HG03439 (cell line): ENCODE data around the gene PDK2.
"Not testable (repeated sequence)": the region's sequence is repeated elsewhere in the genome, so short reads cannot be mapped to it uniquely, and the experiment has no call there.

Source experiments
- ATAC-seq: cut with Tn5 transposase; IDR thresholded peaks from one replicate; pipeline ENCODE4 v1.9.1; 2021; ENCODE audit warnings: mild to moderate bottlenecking, moderate library complexity; ENCODE audit not compliant: unreplicated experiment

Gene PDK2

DNA sequence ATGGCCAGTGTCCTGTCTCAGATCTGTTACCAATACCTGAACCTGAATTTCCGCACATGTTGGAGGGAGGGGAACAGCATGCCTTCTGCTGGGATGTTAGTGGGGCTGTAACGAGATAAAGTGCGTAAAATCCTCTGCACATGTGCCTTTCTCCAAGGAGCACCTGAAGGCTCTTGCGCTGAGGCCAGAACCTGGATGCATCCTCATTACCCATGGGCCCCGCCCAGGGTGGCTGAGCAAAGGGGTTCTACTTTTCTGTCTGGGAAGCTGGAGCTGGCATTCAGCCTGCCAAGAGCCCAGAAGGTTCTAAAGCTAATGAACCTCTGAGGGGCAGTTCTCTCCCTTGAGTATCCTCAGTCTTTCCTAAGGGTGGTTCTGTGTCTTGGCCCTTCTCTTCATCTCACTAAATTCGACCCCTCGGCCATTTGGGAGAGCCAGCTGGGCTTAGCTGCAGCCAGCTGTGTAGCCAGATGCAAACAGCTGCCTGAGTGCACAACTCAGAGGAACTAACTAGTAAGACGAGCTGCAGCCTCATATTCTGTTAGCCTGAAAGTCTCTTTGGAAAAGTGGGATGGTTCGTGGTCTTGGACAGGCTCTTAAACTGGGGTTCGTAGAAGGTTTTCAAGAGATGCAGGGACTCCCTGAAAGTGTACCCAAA is 36.7 kb upstream of the PDK2 start:
- no peak for ATAC-seq

GRCh38 chr17:50059256-50059655 is 35.9 kb upstream of the PDK2 start:
- no peak for ATAC-seq

DNA sequence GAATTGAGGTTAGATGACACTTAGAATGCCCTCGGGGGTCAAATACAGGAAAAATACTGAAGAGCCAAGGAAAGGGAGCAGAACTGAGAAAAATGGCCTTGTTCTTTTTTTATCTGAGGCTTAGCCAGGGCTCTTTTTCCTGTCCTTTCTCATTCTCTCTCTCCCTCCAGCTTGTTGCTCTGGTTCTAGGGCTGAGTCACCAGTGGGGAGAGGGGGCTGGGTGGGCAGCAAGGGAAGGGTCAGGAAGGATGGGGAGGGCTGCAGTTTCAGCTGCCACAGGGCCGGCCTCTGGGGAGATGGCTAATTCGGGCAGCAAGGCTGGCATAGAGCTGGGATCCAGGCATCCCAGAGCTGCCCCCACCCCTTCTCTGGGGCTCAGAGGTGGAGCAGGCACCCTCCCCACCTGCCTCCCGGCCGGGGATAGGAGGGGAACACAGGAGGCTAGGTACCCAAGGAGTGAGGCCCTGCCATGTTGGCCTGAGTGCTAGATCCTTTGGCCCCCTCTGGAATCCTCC is 35.3 kb upstream of the PDK2 start:
- no peak for ATAC-seq

DNA sequence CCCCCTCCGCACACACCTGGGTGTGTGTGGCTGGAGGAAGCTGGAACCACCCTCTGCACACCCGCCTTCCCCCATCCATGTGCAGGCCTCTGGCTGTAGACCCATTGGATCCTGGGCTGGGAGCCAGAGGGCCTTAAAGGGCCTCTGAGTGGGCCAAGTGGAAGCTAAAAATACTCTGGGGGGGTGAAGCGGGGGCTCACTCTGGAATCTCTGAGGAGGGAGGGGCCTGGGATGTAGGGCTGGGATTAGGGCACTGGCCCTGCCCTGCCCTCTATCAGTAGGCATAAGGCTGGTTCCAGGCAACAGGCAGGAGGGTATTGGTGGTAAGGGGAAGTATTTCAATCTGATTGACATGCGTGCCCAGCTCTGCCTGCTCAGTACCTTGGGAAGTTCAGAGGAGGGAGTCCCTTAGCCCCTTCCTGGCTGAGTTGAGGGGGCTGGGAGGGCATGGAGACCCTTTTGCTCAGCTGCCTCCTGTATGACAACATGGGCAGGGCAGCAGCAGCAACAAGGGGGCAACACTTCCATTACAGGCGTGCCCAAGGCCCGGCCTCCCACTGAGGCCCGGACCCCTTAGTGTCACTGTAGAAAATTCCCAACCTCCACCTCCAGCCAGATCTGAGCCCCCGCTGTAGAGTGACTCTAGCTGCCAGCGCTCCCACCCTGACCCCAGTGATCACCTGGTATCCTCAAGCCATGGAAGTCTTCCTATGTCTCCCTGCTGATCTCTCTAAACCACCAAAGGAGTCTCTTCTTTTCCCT is 34.0 kb upstream of the PDK2 start:
- no peak for ATAC-seq

DNA sequence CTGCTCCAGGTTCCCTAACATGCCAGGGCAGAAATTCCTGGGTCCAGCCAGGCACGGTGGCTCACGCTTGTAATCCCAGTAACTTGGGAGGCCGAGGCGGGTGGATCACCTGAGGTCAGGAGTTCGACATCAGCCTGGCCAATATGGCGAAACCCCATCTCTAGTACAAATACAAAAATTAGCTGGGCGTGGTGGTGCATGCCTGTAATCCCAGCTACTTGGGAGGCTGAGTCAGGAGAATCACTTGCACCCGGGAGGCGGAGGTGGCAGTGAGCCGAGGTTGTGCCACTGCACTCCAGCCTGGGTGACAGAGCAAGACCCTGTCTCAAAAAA is 33.5 kb upstream of the PDK2 start:
- ATAC-seq = not testable (repeated sequence)

DNA sequence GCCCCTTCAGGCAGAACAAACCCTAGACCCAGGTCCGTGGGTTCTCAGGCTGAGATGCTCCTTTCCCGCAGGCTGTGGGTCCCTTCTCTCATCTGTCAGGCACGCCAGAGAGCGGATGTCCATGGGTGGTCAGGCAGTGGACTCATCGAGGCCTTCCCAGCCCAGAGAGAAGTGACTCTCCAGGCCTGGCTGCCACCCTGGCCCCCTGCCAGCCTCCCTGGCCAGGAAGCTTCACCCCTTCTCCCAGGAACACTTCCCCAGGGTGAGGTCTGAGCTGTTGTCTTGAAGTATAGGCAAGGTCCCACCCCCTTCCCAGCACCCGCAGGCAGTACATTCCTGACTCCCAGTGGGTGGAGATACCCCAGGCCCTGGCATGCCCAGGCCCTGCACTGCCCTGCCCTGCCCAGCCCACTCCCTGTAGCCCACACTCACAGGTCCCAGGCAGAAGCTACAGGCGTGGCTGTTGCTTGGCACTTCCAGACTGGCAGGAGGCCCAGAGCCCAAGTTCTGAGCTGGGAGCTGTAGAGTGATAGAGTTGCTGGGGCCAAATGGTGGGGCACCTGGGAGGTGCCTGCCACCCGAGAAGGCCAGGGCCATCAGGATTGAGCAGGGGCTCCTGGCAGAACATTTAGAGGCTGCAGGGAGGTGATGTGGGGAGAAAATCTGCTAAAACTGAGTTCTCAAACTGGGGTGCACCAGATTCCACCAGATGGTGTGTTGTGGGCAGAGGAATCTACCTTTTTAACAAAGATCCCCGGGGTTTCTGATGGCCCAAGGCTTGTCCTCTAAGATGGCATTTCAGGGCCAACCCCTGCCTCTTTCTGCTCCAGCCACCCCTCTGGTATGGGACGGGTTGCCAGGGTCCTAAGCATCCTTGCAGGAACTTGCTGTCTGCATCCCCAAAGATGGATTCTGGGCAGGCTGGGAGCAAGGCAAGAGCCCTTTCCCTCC is 32.6 kb upstream of the PDK2 start:
- no peak for ATAC-seq

- ATAC-seq = no peak
Observed at GRCh38 chr17:50063561-50064252, 31.4 kb upstream of the PDK2 start.

- ATAC-seq = no peak
Observed at GRCh38 chr17:50064253-50065001, 30.7 kb upstream of the PDK2 start.

DNA sequence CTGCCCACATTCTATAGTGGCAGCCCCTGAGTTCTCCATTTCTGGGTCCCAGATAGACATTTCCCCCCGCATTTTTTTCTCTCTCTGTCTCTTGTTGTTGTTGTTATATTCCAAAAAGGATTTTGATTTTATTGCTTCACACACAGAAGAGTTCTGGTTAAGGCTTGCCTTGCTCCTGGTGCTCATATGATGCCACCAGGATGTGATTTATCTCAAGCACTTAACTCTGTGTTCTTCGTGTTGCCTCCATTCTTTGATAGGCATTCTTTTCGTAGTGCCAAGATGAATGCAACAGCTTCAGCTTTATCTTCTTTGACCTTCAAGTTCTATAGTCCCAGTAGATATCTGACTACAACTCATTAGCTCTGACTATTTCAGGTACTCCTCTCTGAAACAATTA is 30.1 kb upstream of the PDK2 start:
- no peak for ATAC-seq

- no peak for ATAC-seq
Observed at GRCh38 chr17:50066995-50067394, 28.2 kb upstream of the PDK2 start.

DNA sequence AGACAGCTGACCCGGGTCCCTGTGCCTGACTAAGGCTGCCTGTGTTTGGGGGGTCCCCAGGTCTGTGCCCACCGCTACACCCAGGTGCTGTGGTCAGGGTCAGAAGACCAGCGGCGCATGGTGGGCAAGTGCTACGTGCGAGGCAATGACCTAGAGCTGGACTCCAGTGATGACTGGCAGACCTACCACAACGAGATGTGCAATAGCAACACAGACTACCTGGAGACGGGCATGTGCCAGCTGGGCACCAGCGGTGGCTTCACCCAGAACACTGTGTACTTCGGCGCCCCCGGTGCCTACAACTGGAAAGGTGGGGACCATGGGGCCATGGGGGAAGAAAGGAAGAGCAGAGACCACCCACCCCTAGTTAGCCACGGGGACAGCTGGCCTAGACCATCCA is 27.2 kb upstream of the PDK2 start:
- no peak for ATAC-seq

- no peak for ATAC-seq
Observed at GRCh38 chr17:50070908-50071680, 24.1 kb upstream of the PDK2 start.

- ATAC-seq = no peak
Observed at GRCh38 chr17:50071692-50072091, 23.5 kb upstream of the PDK2 start.

DNA sequence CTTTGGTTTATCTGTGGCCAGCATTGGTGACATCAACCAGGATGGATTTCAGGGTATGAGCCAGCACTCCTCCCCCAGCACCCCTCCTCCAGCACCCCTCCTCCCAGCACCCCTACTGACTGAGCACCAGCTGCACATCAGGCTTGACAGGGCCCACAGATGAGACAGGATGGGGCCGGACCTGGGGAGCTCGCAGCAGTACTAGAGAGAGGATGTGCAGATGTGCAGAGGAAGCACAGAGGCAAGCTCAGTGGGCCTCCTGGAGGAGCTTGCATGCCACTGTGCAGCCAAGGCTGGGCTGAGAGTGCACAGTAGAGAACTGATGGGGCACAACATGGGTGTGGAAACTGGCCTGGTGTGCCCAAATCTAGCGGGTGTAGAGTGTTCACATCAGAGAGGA is 23.0 kb upstream of the PDK2 start:
- no peak for ATAC-seq

DNA sequence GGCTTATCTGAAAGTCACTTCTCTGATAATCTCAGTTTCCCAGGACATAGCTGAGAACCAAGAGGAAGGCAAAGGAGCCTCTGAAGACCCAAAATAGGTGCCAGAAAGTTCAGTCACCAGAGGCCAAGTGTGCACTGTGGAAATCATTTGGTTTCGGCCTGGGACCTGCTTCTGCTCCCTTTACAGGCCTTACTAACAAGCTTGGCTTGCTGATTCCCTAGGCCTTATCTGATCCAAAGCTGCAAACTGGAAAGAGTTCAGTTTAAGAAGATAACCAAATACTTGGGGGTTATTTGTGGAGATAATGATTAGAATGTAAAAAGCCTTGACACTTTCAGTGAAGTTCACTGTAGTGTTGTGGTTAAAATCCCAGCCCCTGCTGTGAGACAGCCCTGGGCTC is 22.2 kb upstream of the PDK2 start:
- ATAC-seq = no peak

DNA sequence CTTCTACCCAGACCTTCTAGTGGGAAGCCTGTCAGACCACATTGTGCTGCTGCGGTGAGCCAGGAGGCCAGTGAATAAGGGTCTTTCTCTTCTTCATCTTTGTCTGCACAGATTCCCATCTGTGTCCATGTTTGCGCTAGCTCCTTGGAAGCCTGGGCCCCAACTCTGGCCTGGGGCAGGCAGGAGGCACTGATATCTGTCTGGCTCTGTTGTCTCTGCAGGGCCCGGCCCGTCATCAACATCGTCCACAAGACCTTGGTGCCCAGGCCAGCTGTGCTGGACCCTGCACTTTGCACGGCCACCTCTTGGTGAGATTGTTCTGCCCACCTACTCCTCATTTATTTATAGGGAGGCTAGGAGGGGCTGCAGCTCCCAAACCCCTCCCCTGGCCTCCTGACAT is 20.9 kb upstream of the PDK2 start:
- no peak for ATAC-seq

- ATAC-seq = no peak
Observed at GRCh38 chr17:50075446-50076032, 19.6 kb upstream of the PDK2 start.

DNA sequence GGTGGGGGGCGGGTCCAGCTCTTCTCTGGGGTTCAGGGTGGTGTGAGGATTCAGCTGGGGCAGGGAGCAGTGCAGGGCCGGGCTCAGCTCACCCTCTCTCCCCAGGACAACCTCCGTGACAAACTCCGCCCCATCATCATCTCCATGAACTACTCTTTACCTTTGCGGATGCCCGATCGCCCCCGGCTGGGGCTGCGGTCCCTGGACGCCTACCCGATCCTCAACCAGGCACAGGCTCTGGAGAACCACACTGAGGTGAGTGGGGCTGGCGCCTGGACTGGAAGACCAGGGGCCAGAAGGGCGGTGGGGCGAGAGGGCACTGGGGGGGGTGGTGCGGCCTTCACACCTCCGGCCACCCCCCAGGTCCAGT is 18.9 kb upstream of the PDK2 start:
- no peak for ATAC-seq

DNA sequence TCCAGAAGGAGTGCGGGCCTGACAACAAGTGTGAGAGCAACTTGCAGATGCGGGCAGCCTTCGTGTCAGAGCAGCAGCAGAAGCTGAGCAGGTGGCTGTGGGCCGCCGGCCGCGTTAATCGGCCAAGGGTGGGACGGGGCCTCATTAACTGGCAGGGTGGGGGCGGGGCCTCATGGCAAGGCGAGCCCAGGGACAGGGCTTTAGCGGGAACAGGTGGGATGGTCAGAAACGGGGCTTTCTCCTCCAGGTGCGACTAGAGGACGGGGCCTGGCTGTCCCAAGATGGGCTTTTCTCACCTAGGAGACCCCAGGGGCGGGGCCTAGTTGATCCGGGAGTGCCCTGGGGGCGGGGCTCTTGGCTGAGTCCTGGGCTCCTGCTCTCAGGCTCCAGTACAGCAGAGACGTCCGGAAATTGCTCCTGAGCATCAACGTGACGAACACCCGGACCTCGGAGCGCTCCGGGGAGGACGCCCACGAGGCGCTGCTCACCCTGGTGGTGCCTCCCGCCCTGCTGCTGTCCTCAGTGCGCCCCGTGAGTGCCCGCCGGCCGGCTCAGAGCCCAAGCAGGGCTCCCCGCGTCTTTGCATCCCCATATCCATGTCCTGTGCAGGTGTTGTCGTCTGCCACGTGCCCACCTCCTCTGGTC is 18.4 kb upstream of the PDK2 start:
- no peak for ATAC-seq
